ENCODE results near the gene NRP1.

NRP1 gene

DNA sequence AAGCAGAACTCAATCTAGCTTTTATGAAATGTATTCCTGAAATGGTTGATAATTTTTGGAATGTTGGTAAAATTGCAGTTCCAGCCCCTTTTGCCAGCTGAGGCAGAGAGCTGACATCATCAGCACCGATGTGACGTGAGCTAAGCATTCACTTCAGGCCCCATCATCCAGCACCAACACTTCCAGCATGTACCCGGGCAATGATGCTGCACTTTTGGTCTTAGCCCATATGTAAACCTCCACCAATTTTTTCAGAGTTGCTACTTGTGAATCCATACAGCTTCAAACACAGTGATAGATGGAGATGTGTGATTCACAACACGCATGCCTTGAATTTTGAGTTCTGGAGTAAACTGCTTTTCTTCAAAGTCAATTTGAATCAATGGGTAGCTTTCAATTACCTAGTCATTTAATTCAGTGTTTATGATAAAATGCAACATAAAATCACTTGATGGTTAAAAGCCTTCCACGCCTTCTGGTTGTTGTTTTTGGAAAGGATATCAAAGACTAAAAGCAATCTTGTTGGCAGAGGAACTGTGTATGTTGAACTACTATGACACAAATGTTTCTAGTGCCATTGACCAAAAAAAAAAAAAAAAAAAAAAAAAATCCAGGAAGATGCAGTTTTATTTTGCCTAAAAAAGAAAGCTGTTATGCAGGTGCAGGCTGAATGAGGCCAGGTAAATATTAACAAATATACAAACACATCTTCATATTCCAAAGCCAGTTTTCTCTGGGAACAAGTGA is 73.9 kb downstream of the NRP1 start:
- DNase-seq = no peak

DNA sequence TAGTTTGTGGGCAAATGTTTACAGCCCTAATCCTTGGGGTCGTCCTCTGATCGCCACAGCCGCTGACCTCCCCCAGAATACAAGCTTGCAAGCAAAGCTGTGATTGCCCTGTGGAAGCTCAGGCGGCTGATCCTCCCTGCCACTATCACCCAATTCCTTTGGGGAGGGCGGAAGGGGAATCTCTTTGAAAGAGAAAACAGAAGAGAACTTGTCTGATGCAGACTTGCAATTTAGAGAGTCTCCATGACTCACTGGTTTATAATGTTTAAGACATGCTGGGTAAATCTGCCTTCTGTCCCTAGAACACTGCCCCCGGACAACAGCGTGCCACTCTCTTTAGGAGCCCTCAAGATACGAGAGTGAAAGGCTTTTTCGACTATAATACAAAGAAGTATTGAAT is 75.5 kb downstream of the NRP1 start:
- DNase-seq = peak; percentile 72

DNA sequence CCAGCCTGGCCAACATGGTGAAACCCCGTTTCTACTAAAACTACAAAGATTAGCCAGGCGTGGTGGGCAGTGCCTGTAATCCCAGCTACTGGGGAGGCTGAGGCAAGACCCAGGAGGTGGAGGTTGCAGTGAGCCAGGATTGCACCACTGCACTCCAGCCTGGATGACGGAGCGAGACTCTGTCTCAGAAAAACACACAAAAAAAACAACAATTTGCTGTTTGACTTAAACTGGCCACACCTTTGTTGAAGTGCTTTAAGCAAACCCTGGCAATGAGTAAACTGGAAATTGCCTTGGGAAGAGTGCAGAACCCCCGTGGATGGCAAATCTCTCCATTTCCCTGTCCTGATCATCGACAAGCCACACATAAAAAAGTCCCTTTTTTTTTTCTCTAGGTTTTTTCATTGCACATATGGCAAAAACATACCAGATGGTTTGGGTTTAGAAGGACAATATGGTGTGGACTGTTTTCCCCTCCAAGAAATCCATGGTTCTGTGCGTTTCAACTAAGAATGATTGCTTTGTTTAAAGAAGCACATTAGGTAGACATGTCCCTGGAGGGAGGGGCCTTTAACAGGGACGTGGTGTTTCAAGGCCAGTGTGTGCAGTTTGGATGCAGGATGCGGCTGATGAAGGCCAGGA is 76.9 kb downstream of the NRP1 start:
- no peak for DNase-seq

DNA sequence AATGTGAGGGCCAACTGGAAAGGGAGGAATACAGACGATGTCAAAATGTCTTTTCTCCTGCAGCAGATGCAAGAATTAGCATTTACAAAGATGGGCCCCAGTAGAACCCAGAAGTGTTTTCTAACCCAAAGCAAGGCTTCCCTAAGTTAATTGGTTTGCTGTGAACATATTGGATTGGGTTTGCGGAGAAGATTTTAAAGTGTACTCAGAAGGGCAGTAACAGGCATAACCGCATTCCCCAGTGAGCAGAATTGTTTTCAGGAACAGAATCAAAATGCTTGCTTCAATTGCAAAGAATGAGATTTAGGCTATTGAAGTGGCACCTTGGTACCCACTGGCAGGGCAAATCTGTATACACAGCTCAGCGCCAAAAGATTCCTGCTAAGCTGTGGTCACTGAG is 78.0 kb downstream of the NRP1 start:
- no peak for DNase-seq

DNA sequence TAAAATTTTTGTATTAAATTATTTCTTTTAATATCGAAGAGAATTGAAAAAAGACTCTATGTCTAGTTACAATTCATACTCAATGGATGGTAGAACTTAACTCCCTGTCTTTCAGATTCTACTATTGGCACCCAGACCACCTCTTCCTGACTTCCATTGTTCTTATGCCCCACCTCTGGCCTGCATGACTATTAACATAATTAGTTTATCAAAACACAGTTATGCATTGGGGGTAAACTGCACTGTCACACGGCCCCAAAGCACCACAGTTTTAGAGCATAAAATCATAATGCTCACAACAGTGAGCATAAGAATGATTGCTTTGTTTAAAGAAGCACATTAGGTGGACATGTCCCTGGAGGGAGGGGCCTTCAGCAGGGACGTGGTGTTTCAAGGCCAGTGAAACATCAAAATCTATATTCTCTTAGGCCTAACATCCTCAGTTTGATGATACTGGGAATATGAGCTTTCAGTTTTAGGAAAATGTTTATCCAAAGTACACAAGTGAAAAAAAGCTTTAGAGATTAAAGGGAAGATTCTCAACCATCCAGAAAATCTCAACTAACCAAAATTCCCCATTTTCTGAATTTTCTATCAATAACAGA is 79.8 kb downstream of the NRP1 start:
- no peak for DNase-seq

DNA sequence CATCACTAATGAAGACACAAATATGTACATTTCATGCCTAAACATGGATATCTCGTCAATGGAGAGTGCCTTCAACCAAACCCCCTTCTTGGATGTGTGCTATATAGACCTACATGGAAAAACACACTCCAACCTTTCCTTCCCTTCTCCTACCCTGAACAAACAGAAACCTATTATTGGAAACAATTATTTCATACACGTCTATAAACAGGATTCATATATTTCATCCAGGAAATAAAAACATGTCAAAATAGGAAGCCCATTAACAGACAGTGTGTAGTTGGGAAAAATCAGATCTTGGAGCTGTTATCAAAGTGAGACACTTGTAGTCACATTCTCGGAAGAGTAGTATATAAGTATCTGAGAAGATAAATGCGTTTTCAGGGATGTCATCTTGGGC is 81.1 kb downstream of the NRP1 start:
- DNase-seq = no peak

DNA sequence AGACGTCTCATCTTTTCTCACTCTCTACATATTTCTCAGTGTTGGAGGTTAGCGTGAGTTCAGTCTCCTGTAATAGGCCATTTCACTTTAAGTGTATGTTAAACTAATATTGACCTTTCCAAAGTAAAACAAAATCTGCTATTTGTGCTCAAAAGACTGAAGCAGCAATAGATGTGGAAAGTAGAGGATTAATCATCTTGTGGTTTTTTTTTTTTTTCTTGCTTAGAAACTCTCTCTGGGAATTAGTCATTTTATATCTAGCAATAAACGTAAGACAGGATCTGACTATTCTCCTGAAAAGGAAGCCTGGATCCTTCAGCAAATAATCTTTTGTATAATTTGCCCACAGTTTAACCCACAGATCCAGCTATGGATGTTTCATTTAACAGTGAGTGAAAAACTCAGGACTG is 81.7 kb downstream of the NRP1 start:
- DNase-seq = peak; percentile 87

DNA sequence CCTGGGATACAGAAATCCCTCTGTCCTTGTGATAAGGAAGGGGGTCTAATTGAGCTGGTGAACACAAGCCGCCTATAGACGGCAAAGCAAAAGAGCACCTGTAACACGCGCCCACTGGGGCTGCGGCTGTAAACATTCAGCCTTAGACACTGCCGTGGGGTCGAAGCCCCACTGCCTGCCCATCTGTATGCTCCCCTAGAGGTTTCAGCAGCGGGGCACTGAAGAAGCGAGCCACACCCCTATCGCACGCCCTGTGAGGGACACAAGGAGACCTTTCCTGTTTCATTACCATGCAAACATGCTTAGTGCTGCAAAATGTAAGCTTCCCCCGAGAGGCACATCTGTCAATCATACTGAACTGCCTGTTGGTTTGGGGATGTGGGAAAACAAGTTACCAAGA is 82.1 kb downstream of the NRP1 start:
- DNase-seq = no peak

DNA sequence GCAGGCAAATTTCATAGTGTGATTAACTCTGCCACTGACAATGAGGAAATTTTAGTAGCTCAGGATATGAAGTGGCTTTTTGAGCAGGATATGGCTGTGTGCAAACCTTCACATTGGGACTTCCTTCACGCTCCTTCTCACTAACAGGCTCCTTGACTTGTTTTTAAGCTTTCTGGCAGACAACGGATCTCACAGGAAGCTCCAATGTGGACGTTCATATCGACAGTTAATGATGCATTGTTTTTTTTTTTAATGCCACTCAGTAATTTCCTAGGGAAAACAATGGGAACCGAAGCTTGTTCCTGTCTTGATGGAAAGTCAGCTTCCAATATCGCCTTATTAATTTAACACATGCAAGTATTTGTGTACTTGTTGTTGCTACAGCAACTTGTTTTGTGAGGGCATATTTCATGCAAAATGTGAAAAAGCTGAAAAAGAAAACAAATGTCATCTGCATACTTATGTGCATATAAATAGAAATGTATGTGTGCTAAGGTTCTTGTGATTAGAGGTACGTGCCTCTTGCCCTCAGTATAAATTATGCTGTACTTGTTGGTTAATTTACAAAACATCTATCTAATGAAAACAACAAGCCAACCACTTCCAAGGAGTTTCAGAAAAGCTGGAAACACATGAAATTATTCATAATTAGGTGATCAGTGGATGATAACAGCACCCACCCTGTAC is 84.7 kb downstream of the NRP1 start:
- no peak for DNase-seq

DNA sequence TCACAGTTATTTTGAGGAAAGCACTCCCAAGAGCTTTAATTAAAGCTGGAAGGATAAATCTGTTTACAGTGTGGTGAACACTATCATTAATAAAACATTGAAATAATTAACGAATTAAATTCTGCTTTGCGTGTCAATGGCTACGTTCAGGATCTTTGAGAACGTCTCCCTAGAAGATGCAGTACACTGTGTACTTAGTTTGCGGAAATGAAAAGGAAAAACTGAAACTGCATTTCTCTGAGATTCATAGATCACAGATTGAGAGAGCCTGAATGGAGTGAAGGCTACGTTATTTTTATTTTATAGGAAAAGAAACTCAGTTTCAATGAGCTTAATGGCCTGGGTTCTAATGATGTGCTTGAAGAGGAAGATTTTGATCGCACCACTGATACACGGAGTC is 85.3 kb downstream of the NRP1 start:
- no peak for DNase-seq

DNA sequence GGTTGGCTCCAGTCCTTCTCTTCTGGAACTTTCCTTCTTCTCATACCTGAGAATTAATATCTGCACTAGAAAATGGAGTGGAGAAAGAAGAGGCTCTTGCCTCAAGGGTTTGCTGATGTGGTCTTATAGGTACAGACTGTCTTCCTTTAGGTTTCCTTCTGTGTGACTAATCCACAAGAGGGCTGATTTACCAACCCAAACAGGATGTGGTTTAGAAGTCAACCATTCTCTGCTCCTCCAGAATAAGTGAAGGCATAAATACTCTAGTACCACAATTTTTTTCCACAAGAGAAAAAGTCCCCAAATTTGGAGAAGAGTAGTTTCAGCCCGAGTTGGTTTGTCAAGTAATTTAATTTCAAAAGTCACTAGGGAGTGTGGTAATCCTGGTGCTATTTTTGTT is 85.8 kb downstream of the NRP1 start:
- peak; percentile 83 for DNase-seq

DNA sequence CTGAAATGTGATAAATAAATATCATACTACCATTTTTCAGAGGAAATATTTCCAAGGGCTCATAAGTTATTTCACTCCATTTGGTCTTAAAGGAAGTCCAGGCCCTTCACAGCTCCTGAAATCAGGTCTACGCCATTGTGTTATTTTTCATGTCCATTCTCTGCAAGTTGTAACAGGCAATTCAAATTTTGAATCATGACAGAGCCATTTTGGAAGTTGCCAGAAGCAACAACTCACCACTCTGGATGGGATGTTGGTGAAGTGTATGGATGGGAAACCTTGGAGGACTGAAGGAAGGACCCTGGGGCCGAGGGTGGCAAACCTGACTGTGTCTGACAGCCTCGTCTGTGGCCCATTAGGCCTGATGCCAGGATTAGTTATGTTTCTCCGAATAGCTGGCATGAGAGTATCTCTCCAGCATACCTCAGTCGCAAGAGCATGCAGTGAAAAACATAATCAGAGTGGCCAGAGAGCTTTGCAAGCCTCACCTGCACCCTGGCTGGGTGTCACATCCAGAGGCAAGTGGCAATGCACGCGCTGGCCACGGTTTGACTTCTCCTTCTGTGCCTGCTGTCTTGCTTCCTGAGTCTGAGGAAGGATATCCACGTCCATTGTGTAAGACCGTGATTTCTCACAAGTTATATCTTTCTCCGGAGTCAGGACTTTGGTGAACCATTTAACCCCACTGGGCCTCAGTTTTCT is 87.1 kb downstream of the NRP1 start:
- no peak for DNase-seq

DNA sequence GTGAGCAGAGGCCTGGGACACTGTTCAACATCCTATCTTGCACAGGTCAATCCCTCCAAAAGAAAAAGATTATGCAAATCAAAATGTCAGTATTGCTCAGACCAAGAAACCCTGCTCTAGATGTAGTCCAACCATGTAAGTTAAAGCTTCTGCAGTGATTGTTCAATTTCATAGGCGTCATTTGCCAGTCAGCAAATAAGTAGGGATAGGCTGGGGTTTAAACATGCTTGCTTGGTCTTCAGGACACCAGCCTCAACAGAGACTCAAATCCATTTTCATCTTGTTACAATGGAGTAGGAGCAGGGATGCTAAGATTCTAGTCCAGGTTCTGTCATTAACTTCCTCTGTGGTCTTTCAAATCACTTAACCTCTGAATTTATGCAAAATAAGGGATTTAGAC is 89.1 kb downstream of the NRP1 start:
- no peak for DNase-seq

DNA sequence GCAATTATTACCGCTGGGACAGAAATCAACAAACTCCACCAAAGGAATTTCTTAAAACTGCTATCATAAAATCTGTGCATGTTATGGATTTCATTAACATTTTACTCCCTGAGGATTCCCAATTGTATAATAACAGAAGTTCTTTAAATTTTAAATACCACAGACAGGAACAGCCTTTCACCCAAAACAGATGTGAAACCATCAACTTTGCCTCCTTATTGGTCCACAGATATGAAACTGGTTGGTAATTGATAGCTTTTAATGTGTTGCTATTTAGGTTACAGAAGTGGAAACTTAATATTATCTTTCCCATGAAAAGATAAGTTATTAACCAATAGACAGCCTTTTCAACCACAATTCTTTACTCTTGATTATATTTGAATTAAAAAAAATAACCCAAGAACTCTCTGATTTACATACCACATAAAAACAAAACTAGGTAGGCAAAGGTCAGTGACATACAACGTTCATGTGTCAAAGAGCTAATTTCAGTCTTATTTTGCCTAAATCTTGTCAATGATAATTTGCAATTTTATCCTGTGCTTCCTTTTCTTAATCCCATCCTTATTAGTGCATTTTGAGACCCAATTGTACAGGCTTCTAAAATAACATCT is 90.0 kb downstream of the NRP1 start:
- peak; percentile 35 for DNase-seq

DNA sequence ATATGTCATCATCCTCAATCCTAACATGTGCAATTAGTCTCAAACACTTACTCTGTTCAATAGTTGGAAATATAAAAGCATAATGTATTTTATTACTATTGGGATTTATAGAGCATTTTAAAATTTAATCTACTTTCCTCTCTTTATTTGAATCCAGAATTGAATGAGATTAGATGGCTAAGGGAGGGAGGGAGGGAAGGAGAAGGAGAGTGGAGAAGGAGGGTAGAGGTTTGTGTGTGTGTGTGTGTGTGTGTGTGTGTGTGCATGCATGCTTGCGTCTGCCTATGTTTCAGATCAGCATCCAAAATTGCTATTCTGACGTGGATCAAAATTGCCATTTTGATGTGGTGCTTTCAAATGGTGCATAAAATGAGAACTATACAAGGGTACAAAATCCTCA is 90.8 kb downstream of the NRP1 start:
- DNase-seq = no peak

DNA sequence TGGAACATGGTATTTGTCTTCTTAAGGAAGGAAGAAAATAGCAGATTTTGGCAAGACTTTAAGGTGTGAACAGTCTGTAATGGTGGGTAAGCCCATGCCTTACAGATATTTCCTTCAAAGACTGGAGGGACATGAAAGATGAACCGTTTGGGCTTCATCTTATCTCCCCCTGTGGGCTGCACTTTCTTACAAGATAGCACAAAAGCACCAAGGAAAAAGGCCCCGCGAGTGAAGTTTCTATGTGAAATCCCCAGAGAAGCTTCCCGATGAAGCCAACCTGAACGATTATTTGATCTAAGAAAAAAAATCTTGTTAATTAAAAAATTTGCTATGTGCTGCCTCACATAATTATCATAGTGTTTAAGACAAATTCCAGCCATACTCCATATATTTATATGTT is 91.5 kb downstream of the NRP1 start:
- no peak for DNase-seq

DNA sequence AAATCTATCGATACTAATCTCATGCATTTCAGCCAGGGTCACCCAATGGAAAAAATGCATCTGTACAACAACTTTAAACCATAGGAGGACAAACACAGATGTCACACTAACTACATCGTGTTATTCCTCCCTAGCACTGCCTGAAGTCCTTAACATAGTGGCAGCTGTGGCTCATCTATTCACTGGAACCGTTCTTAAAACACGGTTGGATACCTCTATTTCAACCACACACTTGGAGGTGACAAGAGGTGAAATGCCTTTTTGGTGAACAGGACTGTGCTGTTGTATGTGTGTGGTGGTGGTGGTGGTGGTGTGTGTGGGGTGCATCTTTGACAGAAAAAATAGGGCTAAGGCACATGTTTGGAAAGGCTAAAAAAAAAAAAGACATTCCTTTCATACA is 93.1 kb downstream of the NRP1 start:
- no peak for DNase-seq

DNA sequence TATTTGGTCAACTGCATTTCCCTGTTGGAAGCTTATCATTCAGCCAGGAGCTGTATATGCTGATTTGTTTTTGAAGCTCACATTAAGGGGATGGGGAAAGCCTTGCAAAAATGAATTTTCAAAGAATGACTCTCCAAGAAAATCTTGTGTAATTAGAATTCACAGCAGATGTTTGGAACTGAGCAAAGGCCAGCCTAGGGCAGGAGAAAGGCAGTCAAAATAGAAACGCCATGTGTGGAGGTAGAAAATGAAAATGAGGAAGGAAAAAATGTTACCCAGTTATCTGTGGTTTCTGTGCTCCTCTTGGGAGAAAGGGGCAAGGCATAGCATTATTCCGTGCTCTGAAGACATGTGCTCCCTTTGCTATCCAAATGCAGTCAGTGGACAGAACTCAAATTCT is 93.5 kb downstream of the NRP1 start:
- peak; percentile 79 for DNase-seq

DNA sequence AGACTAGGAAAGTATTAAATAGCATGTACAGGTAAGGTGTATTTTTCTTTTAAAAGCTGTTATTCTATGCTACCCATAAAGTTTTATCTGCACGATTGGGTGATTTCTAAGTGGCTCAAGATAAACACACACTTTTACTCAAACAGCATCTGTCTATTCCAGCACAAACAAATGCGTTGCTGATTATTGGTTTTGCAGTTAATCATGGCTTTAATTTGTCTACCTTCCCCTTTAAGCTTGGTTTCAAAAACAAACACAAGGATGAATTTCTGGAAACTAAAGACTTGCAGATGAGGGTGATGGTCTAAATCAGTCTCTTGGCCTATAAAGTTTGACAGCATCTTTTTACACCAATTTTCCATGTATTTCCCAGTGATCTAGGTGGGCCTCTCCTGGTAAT is 94.2 kb downstream of the NRP1 start:
- DNase-seq = no peak

DNA sequence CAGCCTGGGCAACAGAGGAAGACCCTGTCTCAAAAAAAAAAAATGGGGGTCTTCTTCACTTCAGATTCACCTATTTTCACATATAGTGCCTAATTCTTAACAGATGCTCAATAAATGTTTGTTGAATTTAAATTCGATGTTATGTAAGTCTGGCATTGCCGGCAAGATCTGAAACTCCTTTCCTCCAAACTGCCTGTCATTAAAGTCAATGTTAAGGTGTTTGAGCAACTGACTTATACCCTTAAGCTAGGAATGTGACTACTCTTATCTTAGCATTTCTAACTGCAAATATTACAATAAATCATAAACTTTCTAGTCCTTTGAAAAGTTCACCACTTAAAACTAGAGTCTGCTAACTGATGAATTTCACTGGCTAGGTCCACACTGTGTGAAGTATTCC is 95.2 kb downstream of the NRP1 start:
- no peak for DNase-seq

DNA sequence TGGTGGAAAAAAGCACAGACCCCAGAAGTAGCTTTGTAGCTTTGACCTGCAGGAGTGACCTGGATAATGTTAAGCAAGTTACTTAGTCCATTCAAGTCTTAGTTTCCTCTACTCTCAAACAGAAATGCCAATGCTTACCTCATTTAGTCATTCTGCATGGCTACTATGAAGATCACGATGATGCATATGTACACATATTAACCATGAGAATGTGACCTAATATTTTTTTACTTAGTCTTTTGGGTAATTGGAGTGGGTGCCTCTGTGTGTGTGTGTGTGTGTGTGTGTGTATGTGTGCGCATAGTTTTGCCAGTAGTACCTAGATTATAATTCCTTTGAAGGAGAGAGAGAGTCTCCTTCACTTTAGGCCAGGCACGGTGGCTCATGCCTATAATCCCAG is 95.8 kb downstream of the NRP1 start:
- DNase-seq = peak; percentile 71

Data from fibroblast of skin of scalp (primary cell).